ENCODE results near the gene ABCG1. TPM values are rescaled to one million over a fixed set of nuclear protein-coding genes. Genes with fewer than 3 reads are reported as not detected.

ABCG1 gene
- total and polyA plus RNA-seq, 2 of the 4 experiments (the other 2 are of a cell fraction) = 0.19 to 0.36 TPM

- Histone ChIP-seq H3K23ac (ENCODE audit: low read depth, low read length) (no peak overlapping the region), H3K4me1 (ENCODE audit: control insufficient read depth, insufficient read depth, low read length) (no peaks in the 10 kb centered on the region; the same call in 1 of the 2 replicates), H3K9me3 (ENCODE audit: control insufficient read depth, insufficient read depth, low read length) (no peaks in the 10 kb centered on the region; the same call in 1 of the 2 replicates), H4K20me1 (ENCODE audit: insufficient read depth, low read length) (no peaks in the 10 kb centered on the region), H3K18ac (ENCODE audit: low read depth, low read length) (no peak overlapping the region), H2BK20ac (ENCODE audit: low read depth, low read length) (no peak overlapping the region), H2BK5ac (ENCODE audit: low read depth, low read length, poor library complexity, severe bottlenecking) (no peak overlapping the region), H2BK120ac (ENCODE audit: low read depth, low read length) (no peak overlapping the region), H3K4me2 (ENCODE audit: low read depth, low read length) (no peak overlapping the region), H3K27ac (ENCODE audit: insufficient read depth, low read length) (no peak overlapping the region), H3K9me1 (ENCODE audit: insufficient read depth, low read length) (no peaks in the 10 kb centered on the region; the same call in 1 of the 2 replicates), H3K27me3 (ENCODE audit: control insufficient read depth, insufficient read depth, low read length) (peaks cover 21% of the 10 kb centered on the region), H4K5ac (ENCODE audit: low read depth, low read length) (no peak overlapping the region), H3K4ac (ENCODE audit: low read depth, low read length) (no peak overlapping the region), H3K56ac (ENCODE audit: extremely low read depth, insufficient read depth, low read length) (no peak overlapping the region), H2AK9ac (replicated peaks; ENCODE audit: low read depth, low read length, poor library complexity) (no peak overlapping the region), H3K36me3 (ENCODE audit: control insufficient read depth, insufficient read depth, low read length) (no peaks in the 10 kb centered on the region), H2AK5ac (ENCODE audit: low read depth, low read length) (no peak overlapping the region), H4K8ac (ENCODE audit: low read depth in 2 of 2, low read length in 2 of 2) (no peak overlapping the region), H3K4me3 (ENCODE audit: insufficient read depth, low read depth, low read length) (no peak overlapping the region), H3K9ac (ENCODE audit: low read depth, low read length) (no peak overlapping the region), H2AFZ (replicated peaks; ENCODE audit: low read length, poor library complexity) (no peak overlapping the region), H3K79me1 (ENCODE audit: low read depth in 1 of 2, low read length in 2 of 2) (no peaks in the 10 kb centered on the region), H3K14ac (replicated peaks; ENCODE audit: low read depth, low read length) (no peak overlapping the region), H4K91ac (ENCODE audit: insufficient read depth, low read depth, low read length) (no peak overlapping the region), H2BK15ac (ENCODE audit: low read depth, low read length) (no peak overlapping the region)
- CTCF ChIA-PET = no interaction called here
- TF ChIP-seq CEBPB (IDR thresholded peaks at IDR 0.05; ENCODE audit: low read depth, low read length) (no peak), SMC3 (IDR thresholded peaks at IDR 0.05; ENCODE audit: low read depth, low read length) (no peak), NFE2L2 (IDR thresholded peaks at IDR 0.05; ENCODE audit: low read depth, low read length) (no peak)
- no CpG with 5 or more reads among the region's 4 CpGs for WGBS, 2 experiments (ENCODE audit: extremely low coverage in 2 of 2, insufficient read length in 1 of 2)
- intact Hi-C loops (cut with micrococcal nuclease) = loop anchor here (1.0 kb wide), 1 partner anchor 192 kb away; no protein-coding TSS in a partner anchor
- no peak for ATAC-seq (ENCODE audit: low read depth)
- in situ Hi-C loops (cut with MboI; ENCODE audit: low sequenced_read_pairs) = no loop called here
- POLR2A ChIA-PET (ENCODE audit: unreplicated experiment) = no interaction called here
- dilution Hi-C loops (cut with HindIII; ENCODE audit: low sequenced_read_pairs, unreplicated experiment) = no loop called here
- no peak for DNase-seq
- BruUV-seq (replicated peaks) = no TSS peak
Measured at GRCh38 chr21:42337276-42337675, 118.3 kb downstream of the ABCG1 start.
